ENCODE measurements around the gene CALML3. TPM values are rescaled to one million over a fixed set of nuclear protein-coding genes. Genes with fewer than 3 reads are reported as not detected.

The CALML3 gene
- total RNA-seq, 1 experiment from 2014 or later, result not detected

GRCh38 chr10:5557040-5557721 is 32.4 kb downstream of the CALML3 start:
- Histone ChIP-seq H2BK5ac (ENCODE audit: insufficient read length, low read length) (no peak overlapping the region), H4K8ac (replicated peaks; ENCODE audit: insufficient read length, low read depth, low read length) (no peak overlapping the region), H3K79me1 (ENCODE audit: insufficient read depth, low read depth, low read length, poor library complexity, severe bottlenecking) (no peaks in the 10 kb centered on the region), H3K79me2 (ENCODE audit: insufficient read depth, low read length) (no peaks in the 10 kb centered on the region), H4K91ac (ENCODE audit: insufficient read length, low read depth, low read length) (no peak overlapping the region), H4K5ac (ENCODE audit: insufficient read length, low read depth, low read length) (no peak overlapping the region), H3K4ac (ENCODE audit: low read depth, low read length) (no peak overlapping the region), H3K23me2 (ENCODE audit: insufficient read length, low read depth, low read length, poor library complexity, severe bottlenecking) (no peaks in the 10 kb centered on the region), H3K4me1 (ENCODE audit: insufficient read depth, low read length) (no peaks in the 10 kb centered on the region; the same call in 1 of the 2 replicates), H3K4me2 (ENCODE audit: insufficient read depth, insufficient read length, low read length) (no peak overlapping the region), H3K18ac (ENCODE audit: insufficient read length, low read depth, low read length) (no peak overlapping the region), H3K27me3 (ENCODE audit: insufficient read depth, low read length) (no peaks in the 10 kb centered on the region), H3K9ac (ENCODE audit: extremely low read depth, insufficient read length, low read length) (no peak overlapping the region), H2BK120ac (ENCODE audit: low read depth, low read length, poor library complexity, severe bottlenecking) (no peak overlapping the region), H3K14ac (ENCODE audit: insufficient read depth, low read length) (no peak overlapping the region), H3K9me3 (ENCODE audit: control insufficient read depth, low read depth, low read length) (no peaks in the 10 kb centered on the region), H2BK20ac (ENCODE audit: low read depth, low read length, poor library complexity, severe bottlenecking) (no peak overlapping the region), H3K23ac (ENCODE audit: insufficient read length, low read depth, low read length) (no peak overlapping the region), H3T11ph (ENCODE audit: low read length) (no peak overlapping the region), H2BK15ac (ENCODE audit: low read depth, low read length) (no peak overlapping the region), H3K27ac (ENCODE audit: insufficient read length, low read depth, low read length) (no peak overlapping the region), H2AFZ (ENCODE audit: low read length) (no peak overlapping the region), H4K20me1 (ENCODE audit: control insufficient read depth, insufficient read depth, insufficient read length) (no peaks in the 10 kb centered on the region), H3K56ac (ENCODE audit: insufficient read length, low read depth, low read length) (no peak overlapping the region), H2BK12ac (ENCODE audit: insufficient read length, low read depth, low read length) (no peak overlapping the region), H2AK5ac (ENCODE audit: insufficient read length, low read length) (no peak overlapping the region)
- Mint-ChIP-seq H3K4me3 (no peak overlapping the region), H3K27ac (no peak overlapping the region), H3K9me3 (no peaks in the 10 kb centered on the region), H3K36me3 (ENCODE audit: insufficient read depth in 1 of 3, low read depth in 3 of 3) (no peaks in the 10 kb centered on the region), H3K4me1 (peaks cover 10 to 14% of the 10 kb centered on the region in 2 experiments), H3K27me3 (ENCODE audit: low read depth) (peaks cover 2% of the 10 kb centered on the region; the same call in 1 of the 2 replicates)
- no CpG with 5 or more reads among the region's 19 CpGs for WGBS (ENCODE audit: extremely low coverage, insufficient read length, low lambda C conversion rate)
- TF ChIP-seq CTCF (conservative IDR thresholded peaks at IDR 0.05), result no peak
- DNase-seq, result no peak

All from H9 (cell line).